Measurements from ENCODE around the gene CYP19A1.

DNA sequence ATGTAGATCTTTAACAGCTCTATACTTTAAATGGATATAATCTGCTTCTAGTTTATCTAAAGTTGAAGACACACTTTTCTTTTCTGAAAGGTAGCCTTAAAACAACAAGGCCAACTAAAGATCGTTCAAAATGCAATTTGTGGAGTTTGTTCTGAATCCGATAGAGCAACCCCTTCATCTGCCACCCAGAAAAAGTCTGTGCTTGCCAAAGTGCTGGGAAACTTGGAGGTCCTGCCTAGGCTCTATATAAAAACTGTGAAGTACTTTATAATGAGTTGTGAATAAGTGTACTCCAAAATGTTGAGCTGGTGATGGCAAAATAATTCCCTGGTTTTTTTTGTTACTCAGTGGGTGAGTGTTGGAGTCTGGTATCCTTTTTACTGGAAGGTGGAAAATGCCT is 15.6 kb upstream of the CYP19A1 start:
- TF ChIP-seq, protein P1, sequence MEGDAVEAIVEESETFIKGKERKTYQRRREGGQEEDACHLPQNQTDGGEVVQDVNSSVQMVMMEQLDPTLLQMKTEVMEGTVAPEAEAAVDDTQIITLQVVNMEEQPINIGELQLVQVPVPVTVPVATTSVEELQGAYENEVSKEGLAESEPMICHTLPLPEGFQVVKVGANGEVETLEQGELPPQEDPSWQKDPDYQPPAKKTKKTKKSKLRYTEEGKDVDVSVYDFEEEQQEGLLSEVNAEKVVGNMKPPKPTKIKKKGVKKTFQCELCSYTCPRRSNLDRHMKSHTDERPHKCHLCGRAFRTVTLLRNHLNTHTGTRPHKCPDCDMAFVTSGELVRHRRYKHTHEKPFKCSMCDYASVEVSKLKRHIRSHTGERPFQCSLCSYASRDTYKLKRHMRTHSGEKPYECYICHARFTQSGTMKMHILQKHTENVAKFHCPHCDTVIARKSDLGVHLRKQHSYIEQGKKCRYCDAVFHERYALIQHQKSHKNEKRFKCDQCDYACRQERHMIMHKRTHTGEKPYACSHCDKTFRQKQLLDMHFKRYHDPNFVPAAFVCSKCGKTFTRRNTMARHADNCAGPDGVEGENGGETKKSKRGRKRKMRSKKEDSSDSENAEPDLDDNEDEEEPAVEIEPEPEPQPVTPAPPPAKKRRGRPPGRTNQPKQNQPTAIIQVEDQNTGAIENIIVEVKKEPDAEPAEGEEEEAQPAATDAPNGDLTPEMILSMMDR (tag by site-specific recombination; IDR thresholded peaks at IDR 0.05) = no peak
- TF ChIP-seq ZNF529 (tag by site-specific recombination; IDR thresholded peaks at IDR 0.05; ENCODE audit: insufficient replicate concordance) (no peak), ZNF19 (tag by site-specific recombination; IDR thresholded peaks at IDR 0.05; ENCODE audit: low read depth) (no peak)
- TF ChIP-seq, protein P2, sequence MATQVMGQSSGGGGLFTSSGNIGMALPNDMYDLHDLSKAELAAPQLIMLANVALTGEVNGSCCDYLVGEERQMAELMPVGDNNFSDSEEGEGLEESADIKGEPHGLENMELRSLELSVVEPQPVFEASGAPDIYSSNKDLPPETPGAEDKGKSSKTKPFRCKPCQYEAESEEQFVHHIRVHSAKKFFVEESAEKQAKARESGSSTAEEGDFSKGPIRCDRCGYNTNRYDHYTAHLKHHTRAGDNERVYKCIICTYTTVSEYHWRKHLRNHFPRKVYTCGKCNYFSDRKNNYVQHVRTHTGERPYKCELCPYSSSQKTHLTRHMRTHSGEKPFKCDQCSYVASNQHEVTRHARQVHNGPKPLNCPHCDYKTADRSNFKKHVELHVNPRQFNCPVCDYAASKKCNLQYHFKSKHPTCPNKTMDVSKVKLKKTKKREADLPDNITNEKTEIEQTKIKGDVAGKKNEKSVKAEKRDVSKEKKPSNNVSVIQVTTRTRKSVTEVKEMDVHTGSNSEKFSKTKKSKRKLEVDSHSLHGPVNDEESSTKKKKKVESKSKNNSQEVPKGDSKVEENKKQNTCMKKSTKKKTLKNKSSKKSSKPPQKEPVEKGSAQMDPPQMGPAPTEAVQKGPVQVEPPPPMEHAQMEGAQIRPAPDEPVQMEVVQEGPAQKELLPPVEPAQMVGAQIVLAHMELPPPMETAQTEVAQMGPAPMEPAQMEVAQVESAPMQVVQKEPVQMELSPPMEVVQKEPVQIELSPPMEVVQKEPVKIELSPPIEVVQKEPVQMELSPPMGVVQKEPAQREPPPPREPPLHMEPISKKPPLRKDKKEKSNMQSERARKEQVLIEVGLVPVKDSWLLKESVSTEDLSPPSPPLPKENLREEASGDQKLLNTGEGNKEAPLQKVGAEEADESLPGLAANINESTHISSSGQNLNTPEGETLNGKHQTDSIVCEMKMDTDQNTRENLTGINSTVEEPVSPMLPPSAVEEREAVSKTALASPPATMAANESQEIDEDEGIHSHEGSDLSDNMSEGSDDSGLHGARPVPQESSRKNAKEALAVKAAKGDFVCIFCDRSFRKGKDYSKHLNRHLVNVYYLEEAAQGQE (tag by site-specific recombination; IDR thresholded peaks at IDR 0.05) = no peak
